CD1c-positive myeloid dendritic cell (primary cell): ENCODE measurements around the gene UBA1.
A peak's percentile ranks its signal among the peaks of the same experiment; 100 is the strongest.

Experiments
- DNase-seq: peaks from one replicate; pipeline ENCODE4 v3.0.0-alpha.2; 2016; ENCODE audit errors: extremely low spot score

UBA1 gene

DNA sequence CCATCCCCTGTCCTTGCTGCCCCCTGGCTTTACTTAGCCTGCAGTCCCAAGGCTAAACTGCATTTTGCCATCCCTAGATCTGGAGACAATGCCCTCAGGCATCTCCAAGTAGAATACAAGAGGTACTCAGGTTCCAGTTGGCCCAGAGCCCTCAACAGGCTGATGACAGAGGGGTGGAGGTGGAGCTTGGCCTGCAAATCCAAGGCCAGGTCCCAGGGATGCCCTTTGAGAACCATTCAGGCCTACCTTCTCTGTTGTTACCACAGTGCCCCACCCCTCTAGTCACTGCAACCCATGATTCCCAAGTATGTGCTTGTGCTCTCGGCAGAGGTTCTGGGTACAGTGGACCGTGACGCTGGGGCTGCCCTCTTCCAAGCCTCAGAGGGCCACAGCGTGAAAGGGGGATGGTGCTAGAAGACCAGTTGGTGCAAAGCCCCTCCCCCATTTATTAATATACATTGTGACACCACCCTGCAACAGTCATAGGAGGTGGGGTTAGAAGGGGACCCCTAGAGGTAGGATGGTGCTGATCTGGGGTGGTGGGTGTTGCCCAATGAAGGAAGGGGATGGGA lies 6.4 kb upstream of the UBA1 start:
- no peak for DNase-seq

DNA sequence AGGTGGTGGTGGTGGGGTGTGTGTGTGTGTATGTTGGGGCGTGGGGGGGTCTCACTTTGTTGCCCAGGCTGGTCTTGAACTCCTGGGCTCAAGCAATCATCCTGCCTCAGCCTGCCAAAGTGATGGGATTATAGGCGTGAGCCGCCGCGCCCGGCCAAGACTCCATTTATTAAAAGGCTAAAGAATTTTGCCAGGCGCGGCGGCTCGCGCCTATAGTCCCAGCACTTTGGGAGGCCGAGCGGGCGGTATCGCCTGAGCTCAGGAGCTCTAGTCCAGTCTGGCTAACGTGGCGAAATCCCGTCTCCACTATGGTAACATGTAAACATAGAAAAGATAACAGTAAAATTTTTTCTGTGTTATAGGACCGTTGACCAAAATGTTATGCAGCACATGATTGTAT lies 3.7 kb upstream of the UBA1 start:
- DNase-seq: no peak

DNA sequence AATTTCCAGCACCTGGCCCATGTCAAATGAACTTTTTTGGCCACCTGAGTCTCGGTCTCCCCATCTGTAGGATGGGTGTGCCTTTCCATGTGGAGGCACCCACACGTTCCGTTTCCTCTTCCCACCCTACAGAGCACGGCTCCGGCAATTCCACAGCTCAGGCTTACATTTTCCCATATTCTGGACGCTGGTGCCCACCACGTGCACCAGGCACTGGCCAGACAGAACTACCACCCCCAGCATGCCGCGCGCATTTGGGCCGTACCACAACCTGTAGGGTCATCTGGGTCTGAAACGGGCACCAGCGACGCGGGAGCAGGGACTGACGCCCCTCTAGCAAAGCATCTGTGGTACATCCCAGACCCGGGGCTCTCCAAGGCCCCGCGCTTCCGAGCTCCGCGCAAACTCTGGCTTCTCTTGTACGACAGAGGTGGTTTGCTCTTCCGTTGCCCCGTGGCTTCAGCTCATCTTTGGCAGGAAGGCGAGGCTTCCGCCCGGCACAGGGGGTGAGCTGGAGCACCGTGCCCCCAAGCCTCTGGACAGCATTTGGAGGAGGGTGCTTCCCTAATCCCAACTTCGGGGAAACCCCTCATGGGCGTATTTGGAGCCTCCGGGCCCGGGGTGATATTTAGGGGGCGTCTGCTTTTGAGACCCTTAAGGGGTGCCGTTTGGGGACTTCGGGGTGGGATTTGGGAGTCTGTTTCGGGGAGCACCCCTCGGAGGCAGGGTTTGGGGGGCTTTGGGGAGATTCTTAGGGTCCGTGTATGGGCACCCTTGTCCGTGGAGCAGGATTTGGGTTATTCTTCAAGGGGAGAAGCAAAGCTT lies 3.0 kb upstream of the UBA1 start:
- peak; percentile 78 for DNase-seq

DNA sequence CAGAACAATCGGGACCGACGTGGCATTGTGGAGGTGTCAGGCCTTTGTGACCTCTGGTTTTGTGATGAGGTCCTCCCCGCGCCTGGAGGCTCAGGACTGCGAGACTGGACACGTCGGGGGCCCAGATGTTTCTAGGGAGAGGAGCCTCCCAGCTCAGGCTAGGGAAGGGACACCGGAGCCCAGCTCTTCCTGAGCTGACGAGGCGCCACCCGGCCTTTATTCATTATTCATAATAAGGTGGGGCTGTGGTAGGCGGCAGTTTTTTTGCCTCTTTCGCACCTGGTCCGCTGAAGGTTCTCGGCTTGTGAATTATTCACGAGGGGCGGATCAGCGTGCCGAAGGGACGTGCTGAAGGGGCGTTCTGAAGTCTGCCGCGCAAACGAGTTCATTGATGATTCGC lies 2.3 kb upstream of the UBA1 start:
- DNase-seq: peak; percentile 22

DNA sequence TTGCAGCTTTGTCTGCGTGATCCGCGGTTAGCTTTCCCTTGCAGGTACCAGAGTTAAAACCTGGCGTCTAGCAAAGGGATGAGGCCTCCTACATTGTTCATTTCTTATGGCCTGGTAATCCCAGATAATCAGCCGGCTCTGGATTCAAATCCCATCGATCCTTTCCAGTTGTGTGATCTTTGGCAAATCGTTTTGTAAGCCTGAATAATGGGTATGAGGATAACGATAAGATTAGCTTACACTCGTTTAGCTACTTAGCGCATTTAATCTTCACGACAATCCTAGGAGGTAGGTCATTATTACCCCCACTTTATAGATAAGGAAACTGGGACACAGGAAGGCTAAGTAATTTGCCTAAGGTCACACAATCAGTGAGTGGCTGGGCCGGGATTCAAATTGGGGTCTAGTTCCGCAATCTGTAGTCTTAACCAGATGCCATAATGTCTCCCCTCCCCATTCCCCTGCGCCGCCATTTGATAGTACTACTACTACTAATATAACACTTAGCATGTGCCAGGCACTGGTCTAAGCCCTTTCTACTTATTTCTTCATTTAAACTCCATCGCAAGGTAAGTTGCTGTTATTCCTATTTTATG lies 1.7 kb upstream of the UBA1 start:
- no peak for DNase-seq

DNA sequence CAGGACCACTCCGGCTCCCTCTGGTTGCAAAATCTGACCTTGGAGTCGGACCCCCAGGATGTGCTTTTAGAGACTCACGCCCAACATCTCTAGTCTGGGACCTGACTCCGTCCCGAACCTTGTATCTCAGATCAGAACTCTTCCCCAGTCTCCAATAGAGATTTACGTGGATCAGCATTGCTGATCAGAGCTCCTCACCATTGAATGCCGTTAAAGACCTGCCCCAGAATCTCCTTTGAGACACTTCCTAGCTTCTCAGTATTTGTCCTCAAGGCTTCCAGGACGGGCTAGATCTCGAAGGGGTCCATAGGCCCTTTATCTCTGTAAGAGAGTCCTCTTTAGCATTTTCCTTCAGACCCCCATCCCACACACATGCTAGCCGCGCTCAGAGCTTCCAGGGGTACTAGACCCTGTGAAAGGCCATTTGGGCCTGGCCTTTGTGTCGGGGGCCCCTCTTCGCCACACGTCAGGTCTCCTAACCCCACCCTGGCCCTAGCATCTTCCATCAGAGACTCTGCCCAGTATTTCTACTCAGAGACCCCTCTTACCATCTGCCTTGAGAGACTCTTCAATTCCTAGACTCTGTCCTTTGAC lies 662 bp downstream of the UBA1 start:
- DNase-seq: no peak

DNA sequence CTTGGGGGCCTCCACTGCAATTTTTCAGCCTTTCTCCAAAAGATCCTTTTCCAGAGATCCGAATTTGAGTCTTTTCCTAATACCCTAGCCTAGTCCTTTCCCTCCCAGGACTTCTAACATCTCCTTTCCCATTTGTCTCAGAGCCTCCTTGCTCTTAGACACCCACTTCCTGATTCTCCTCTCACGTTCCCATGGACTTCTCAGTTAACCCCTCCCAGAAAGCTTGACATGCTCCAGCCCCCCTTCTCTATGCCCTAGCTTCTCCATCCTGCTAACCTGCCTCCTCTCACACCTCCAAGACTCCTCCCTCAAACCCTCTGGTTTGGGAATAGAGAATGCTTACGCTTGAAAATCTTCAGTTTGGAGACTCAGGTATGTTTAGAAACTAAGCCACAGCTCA lies 2.5 kb downstream of the UBA1 start:
- peak; percentile 12 for DNase-seq

DNA sequence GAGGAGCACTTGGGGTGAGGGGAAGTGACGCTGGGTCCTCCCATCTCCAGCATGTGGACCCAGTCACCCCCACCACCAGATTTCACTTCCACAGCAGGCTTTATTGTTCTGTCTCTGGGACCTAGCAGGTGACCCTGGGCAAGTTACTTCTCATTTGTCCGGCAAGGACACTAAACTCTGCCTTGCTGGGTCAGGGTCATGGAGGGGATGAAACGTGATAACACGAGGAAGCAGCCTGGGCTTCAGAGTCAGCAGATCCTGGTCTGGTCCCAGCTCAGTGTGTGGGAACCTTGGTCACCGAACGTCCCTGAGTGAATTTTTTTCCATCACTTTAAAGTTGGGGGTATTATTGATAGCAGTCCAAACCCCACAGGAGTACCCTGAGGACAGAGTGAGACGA lies 3.9 kb downstream of the UBA1 start:
- DNase-seq: peak; percentile 28

DNA sequence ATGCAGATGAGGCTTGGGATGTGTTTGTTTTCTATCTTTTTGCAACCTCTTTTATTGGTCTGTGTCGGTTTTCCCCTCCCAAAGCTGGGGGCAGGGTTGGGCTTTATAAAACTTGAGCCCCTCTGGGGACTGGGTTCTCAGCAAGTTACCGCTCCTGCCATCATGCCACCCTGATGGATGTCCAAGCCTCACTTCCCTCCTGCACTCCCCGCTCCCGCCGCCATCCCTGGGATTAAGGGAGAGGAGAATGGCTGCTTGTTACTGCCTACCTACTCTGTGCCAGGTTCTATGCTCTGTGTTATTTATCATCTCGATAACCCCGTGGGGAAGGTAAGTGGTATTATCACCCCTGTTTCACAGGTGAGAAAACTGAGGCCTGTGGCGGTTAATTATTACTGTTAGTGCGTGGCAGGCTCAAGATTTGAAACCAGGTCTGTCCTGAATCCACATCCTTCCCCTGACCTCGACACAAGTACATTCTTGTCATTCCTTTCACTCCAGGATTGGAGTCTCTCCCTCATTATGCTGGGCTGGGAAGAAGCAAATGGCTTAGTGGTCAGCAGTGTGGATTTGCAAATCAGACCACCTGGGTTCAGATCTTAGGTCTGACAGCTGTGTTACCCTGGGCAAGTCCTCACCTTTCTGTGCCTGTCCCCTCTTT lies 4.5 kb downstream of the UBA1 start:
- DNase-seq: no peak

DNA sequence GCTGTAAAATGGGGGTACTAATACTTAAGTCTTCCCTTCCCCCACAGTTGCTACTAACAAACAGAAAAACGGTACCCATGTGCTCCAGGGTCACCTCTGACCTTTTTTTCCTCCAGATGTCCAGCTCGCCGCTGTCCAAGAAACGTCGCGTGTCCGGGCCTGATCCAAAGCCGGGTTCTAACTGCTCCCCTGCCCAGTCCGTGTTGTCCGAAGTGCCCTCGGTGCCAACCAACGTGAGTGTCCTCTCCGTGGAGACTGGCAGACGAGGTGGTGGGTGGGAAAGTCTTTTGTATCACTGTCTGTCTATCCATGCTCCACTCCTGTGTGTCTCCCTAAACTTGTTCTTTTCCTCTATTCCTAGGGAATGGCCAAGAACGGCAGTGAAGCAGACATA lies 5.1 kb downstream of the UBA1 start:
- no peak for DNase-seq

DNA sequence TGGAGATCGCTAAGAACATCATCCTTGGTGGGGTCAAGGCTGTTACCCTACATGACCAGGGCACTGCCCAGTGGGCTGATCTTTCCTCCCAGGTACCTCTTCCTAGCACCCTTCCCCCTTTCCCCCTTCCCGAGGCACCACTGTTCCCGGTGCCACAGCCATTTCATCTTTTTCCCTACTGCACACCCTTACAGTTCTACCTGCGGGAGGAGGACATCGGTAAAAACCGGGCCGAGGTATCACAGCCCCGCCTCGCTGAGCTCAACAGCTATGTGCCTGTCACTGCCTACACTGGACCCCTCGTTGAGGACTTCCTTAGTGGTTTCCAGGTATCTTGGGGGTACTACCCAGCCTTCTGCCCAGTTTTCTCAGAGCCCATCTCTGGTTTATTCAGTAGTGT lies 5.7 kb downstream of the UBA1 start:
- no peak for DNase-seq

DNA sequence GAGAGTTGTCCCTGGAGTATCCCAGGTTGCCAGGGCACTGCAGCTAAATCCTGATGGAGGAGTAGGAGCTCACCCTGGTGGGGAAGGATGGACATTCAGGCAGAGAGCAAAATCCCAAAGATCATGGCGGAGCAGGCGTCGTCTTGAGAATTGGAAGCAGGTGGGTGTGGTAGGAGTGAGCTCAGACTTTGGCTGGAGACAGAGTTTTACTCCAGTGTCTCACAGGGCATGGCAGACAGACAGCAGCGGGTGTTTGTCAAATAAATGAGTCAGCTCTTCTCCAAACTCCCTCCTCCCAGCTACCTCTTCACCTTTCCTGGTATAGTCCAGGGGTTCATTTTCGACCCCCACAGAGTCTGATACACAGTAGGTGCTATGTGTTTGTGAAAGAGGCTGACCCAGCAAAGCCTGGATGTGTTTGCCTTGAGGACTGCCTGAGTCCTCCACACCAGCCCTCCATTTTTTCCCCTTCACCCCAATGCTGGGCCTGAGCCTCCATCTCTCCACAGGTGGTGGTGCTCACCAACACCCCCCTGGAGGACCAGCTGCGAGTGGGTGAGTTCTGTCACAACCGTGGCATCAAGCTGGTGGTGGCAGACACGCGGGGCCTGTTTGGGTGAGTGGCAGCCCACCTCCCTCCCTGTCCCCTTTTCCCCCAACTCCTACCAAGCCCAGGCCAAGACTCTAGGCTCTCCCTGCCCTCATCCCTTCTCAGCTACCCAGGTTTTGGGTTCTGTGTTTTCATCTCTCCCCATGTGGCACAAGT lies 6.9 kb downstream of the UBA1 start:
- no peak for DNase-seq

DNA sequence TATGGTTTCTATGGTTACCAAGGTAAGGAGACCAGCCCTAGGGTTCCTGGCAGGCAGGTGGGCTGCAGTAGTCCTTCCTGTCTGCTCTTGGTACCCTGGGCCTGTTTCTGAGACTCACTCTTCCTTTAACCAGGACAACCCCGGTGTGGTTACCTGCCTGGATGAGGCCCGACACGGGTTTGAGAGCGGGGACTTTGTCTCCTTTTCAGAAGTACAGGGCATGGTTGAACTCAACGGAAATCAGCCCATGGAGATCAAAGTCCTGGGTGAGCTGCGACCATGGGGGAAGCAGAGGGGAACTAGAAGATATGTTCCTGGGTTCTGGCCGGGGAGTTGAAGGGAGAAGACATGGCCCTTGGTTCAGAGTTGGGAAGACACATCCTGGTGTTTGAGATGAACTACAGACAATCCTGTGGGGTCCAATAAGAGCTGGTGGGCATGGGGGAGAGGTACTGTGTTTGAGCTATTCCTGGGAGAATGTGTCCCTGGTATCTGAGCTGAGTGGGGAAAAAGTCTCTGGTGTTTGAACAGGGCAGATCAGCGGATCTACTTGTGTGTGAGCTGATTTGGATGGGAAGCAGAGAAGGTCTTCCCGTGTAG lies 7.8 kb downstream of the UBA1 start:
- no peak for DNase-seq

DNA sequence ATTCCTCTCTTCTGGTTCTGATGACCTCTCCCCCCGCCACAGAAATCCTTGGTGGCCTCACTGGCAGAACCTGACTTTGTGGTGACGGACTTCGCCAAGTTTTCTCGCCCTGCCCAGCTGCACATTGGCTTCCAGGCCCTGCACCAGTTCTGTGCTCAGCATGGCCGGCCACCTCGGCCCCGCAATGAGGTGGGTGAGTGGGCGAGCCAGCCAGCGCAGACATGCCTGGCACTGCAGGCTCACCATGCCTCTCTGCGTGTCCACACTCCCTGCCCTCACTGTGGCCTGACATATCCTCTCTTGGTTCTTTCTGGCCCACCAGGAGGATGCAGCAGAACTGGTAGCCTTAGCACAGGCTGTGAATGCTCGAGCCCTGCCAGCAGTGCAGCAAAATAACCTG lies 8.7 kb downstream of the UBA1 start:
- DNase-seq: no peak

DNA sequence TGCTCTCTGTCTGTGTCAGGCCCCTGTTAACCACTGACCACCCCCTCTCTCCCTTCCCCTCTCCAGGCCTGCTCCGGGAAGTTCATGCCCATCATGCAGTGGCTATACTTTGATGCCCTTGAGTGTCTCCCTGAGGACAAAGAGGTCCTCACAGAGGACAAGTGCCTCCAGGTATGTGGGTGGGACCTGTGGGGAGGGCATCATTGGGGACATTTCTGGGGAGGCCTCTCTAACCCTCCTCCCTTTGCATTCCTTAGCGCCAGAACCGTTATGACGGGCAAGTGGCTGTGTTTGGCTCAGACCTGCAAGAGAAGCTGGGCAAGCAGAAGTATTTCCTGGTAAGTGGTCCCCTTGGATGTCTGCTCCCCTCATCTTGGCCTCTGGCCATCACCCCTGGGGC lies 9.2 kb downstream of the UBA1 start:
- DNase-seq: no peak

DNA sequence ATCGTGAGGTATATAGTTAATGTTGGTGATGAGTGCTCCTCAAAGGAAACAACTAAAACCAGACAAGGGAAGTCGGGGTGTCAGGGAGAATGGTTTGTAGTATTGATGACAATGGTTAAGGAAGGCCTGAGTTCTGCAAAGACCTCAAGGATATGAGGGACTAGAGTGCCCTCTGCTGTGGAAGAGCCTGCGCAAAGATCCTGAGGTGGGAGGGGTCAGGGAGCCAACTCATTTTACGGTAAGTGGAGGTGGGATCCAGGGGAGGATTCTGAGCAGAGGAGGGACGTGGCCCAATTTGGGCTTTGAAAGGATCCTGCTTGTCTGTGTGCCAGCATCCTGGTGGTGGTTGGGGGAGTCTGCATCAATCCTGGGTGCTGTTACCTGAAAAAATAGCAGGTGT lies 11.3 kb downstream of the UBA1 start:
- DNase-seq: no peak

DNA sequence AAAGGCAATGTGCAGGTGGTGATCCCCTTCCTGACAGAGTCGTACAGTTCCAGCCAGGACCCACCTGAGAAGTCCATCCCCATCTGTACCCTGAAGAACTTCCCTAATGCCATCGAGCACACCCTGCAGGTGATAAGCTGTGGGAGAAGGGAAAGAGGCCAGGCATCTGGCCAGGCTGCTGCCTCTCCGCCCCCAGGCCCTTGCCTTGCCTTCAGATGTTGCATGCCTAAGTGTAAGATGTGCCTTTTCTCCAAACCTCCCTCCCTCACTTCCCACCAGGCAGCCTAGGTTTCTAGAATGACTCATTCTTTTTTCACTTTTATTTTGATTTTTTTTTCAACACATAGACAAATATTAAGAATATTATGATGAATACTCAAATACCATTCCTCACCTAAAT lies 12.7 kb downstream of the UBA1 start:
- DNase-seq: no peak

DNA sequence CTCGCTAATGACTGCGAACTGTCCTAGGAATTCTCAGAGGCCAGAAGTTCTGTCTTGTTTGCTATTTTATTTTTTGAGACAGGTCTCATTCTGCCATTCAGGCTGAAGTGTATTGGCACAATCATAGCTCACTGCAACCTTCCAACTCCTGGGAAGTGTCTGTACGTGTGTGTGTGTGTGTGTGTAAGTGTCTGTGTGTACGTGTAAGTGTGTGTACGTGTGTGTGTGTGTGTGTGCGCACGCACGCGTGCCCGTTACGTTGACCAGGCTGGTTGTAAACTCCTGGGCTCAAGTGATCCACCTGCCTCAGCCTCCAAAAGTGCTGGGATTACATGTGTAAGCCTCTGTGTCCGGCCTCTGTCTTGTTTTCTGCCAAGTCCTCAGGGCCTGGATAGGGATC lies 14.5 kb downstream of the UBA1 start:
- no peak for DNase-seq

DNA sequence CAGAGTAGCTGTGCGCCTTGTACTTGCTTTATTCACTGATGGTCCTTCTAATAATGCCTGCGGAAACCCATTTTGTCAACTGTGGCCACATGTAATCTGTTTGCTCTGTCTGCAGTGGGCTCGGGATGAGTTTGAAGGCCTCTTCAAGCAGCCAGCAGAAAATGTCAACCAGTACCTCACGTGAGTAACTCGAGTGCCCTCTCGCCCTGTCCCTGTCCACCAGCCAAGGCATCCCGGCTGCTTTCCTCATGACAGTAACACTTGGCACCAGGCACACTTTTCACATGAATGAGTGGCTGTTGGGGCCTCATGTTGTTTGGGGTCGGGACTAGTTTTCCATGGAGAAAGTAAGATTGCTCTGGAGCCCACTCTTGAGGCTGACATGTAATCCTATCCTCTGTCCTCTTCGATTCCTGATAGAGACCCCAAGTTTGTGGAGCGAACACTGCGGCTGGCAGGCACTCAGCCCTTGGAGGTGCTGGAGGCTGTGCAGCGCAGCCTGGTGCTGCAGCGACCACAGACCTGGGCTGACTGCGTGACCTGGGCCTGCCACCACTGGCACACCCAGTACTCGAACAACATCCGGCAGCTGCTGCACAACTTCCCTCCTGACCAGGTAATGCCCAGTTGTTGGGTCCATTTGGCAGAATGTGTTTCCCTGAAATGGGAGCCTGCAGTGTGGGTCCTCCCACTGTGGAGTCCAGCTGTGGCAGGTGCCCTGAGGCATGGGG lies 16.0 kb downstream of the UBA1 start:
- DNase-seq: no peak

DNA sequence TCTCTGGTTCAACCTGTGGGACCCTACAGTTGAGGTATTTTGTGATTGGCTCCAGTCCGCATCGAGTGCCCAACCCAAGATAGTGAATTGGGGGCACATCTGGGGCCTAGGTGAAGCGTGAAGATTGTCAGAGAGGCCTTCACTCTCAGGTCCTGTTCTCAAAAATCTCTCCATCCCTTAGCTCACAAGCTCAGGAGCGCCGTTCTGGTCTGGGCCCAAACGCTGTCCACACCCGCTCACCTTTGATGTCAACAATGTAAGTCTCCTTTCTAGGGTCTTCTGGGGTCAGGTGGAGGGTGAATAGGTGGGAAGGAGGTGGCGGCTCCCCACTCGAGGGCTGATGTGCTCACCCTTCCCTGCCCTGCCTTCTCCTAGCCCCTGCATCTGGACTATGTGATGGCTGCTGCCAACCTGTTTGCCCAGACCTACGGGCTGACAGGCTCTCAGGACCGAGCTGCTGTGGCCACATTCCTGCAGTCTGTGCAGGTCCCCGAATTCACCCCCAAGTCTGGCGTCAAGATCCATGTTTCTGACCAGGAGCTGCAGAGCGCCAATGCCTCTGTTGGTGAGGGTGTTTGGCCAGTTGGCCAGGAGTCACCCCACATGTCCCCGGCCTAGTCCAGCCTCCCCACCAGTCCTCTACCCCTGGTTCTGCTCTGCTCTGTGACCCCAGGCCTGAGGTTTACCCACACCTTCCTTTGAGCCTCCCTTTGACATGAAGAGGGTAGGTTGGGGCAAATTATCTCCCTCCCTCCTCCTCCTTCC lies 17.2 kb downstream of the UBA1 start:
- no peak for DNase-seq
